Keratinocyte (primary cell): ENCODE results near the gene CRTC3. TPM values are rescaled to one million over a fixed set of nuclear protein-coding genes. Genes with fewer than 3 reads are reported as not detected.

Experiments
- DNase-seq: peaks from one replicate; pipeline ENCODE4 v3.0.0-alpha.2; 2011; ENCODE audit warnings: low read depth, missing footprints, low spot score
- FAIRE-seq: peaks from 2 replicates; lab custom pipeline; 2011; peaks lifted over from hg19 to GRCh38; lab: Jason Lieb, UNC
- H2AFZ ChIP-seq: 2 replicates; pipeline ENCODE4 v1.6.0; 2012; ENCODE audit warnings: low read length, control low read depth, inconsistent platforms; ENCODE audit not compliant: control insufficient read depth
- H3K27ac ChIP-seq: 2 replicates; pipeline ENCODE4 v1.5.1; 2011; ENCODE audit warnings: low read length; ENCODE audit not compliant: control insufficient read depth, insufficient read depth
- H3K27me3 ChIP-seq: 3 replicates; pipeline ENCODE4 v1.6.0; 2011; ENCODE audit warnings: low read length; ENCODE audit not compliant: control insufficient read depth, insufficient read depth; ENCODE audit errors: extremely low read depth
- H3K36me3 ChIP-seq, 2 experiments: 2 replicates in 1 of 2; 3 replicates in 1 of 2; pipeline ENCODE4 v1.5.1; 2011; ENCODE audit warnings: low read length in 2 of 2, mild to moderate bottlenecking in 1 of 2; ENCODE audit not compliant: control insufficient read depth in 2 of 2, insufficient read depth in 2 of 2; ENCODE audit errors: extremely low read depth in 1 of 2
- H3K4me1 ChIP-seq: 3 replicates; pipeline ENCODE4 v1.5.1; 2011; ENCODE audit warnings: low read length; ENCODE audit not compliant: control insufficient read depth, insufficient read depth; ENCODE audit errors: extremely low read depth
- H3K4me2 ChIP-seq: 3 replicates; pipeline ENCODE4 v1.6.0; 2011; ENCODE audit warnings: low read depth, low read length; ENCODE audit not compliant: control insufficient read depth, insufficient read depth; ENCODE audit errors: extremely low read depth
- H3K4me3 ChIP-seq, 3 experiments: fragments of 200-600 bp in 1 of 3; sonication (generic) in 1 of 3; 2 replicates in 2 of 3; 3 replicates in 1 of 3; pipeline ENCODE4 v1.5.1; 2011 to 2016; ENCODE audit warnings: low read length in 3 of 3, mild to moderate bottlenecking in 3 of 3, control low read depth in 2 of 3, inconsistent platforms in 1 of 3, low read depth in 1 of 3, mixed read lengths in 1 of 3, mixed run types in 1 of 3, moderate library complexity in 1 of 3; ENCODE audit not compliant: control insufficient read depth in 2 of 3, insufficient read depth in 2 of 3; ENCODE audit errors: extremely low read depth in 1 of 3
- H3K79me2 ChIP-seq: 2 replicates; pipeline ENCODE4 v1.6.0; 2012; ENCODE audit warnings: low read length; ENCODE audit not compliant: control insufficient read depth, insufficient read depth
- H3K9ac ChIP-seq: 3 replicates; pipeline ENCODE4 v1.6.0; 2011; ENCODE audit warnings: low read length; ENCODE audit not compliant: control insufficient read depth, insufficient read depth; ENCODE audit errors: extremely low read depth
- H3K9me1 ChIP-seq: 3 replicates; pipeline ENCODE4 v1.6.0; 2011; ENCODE audit warnings: low read length; ENCODE audit not compliant: control insufficient read depth, insufficient read depth; ENCODE audit errors: extremely low read depth
- H3K9me3 ChIP-seq: 2 replicates; pipeline ENCODE4 v1.5.1; 2012; ENCODE audit warnings: low read depth, low read length; ENCODE audit not compliant: control insufficient read depth
- H4K20me1 ChIP-seq: 3 replicates; pipeline ENCODE4 v1.6.0; 2011; ENCODE audit warnings: low read length; ENCODE audit not compliant: control insufficient read depth, insufficient read depth; ENCODE audit errors: extremely low read depth
- CTCF ChIP-seq, 3 experiments: IDR thresholded peaks in 1 of 3; conservative IDR thresholded peaks in 1 of 3; optimal IDR thresholded peaks in 1 of 3; 2 replicates in 2 of 3; 3 replicates in 1 of 3; pipeline versions ENCODE3 to v1.5.1; 2011; ENCODE audit warnings: low read length in 3 of 3, mild to moderate bottlenecking in 3 of 3, moderate library complexity in 2 of 3, control low read depth in 1 of 3, inconsistent platforms in 1 of 3; ENCODE audit not compliant: insufficient read depth in 2 of 3; ENCODE audit errors: extremely low read depth in 1 of 3
- EZH2 ChIP-seq: IDR thresholded peaks from one replicate; pipeline ENCODE4 v1.6.1; 2012; ENCODE audit warnings: inconsistent platforms, mild to moderate bottlenecking, low read length, moderate library complexity
- dilution Hi-C: fragments of 300-500 bp; cut with MboI; formaldehyde crosslinking; loops from one replicate; pipeline ENCODE4 v1.7.0; 2020; ENCODE audit warnings: low sequenced_read_pairs; ENCODE audit not compliant: extremely low pct_ligation_motif_present
- polyA plus RNA-seq, 5 experiments: library from polyadenylated mRNA; depleted of rRNA in 3 of 5; stranded (reverse) in 3 of 5; stranded (forward) in 1 of 5; unstranded in 1 of 5; fragments of >200 nt; gene quantifications; 1 replicate in 1 of 5; 2 replicates in 3 of 5; 3 replicates in 1 of 5; pipeline versions ENCODE4 v1.2.1 to v1.2.3, GENCODE V29; 2011 to 2012; ENCODE audit warnings: missing spikeins in 2 of 5, low read depth in 1 of 5, low replicate concordance in 1 of 5

CRTC3 gene
- polyA plus RNA-seq, 1 donor (not counting 4 experiments of a cell fraction or from before 2014, with no cell fraction given), result 11.9 TPM

GRCh38 chr15:90586948-90587347 is 57.2 kb downstream of the CRTC3 start:
- H3K9ac ChIP-seq, result no peak overlapping the region
- H4K20me1 ChIP-seq, result no peaks in the 10 kb centered on the region
- H3K36me3 ChIP-seq, result no peaks in the 10 kb centered on the region
- H3K27me3 ChIP-seq, result no peaks in the 10 kb centered on the region
- H3K27ac ChIP-seq, result no peak overlapping the region
- H2AFZ ChIP-seq, result no peak overlapping the region
- DNase-seq (no peak), FAIRE-seq (no peak)
- H3K4me2 ChIP-seq, result no peak overlapping the region
- dilution Hi-C loops, result no loop called here
- H3K4me3 ChIP-seq, result no peak overlapping the region
- TF ChIP-seq EZH2 (no peak), CTCF (optimal IDR thresholded peaks at IDR 0.05 in 1 of 3, IDR thresholded peaks at IDR 0.05 in 1 of 3, conservative IDR thresholded peaks at IDR 0.05 in 1 of 3; ENCODE audit: extremely low read depth in 1 of 3, insufficient read depth in 2 of 3, low read length in 3 of 3) (no peak)
- H3K9me1 ChIP-seq, result no peaks in the 10 kb centered on the region
- H3K79me2 ChIP-seq, result no peaks in the 10 kb centered on the region
- H3K4me1 ChIP-seq, result no peaks in the 10 kb centered on the region
- no peaks in the 10 kb centered on the region for H3K9me3 ChIP-seq

GRCh38 chr15:90588427-90588826 is 58.7 kb downstream of the CRTC3 start:
- no peaks in the 10 kb centered on the region for H3K9me3 ChIP-seq
- no peaks in the 10 kb centered on the region for H3K36me3 ChIP-seq
- no peak overlapping the region for H2AFZ ChIP-seq
- no peak overlapping the region for H3K27ac ChIP-seq
- no peak overlapping the region for H3K9ac ChIP-seq
- DNase-seq, result no peak
- no peaks in the 10 kb centered on the region for H3K79me2 ChIP-seq
- no peak for FAIRE-seq
- no peaks in the 10 kb centered on the region for H3K4me1 ChIP-seq
- H4K20me1 ChIP-seq, result no peaks in the 10 kb centered on the region
- H3K4me3 ChIP-seq, result no peak overlapping the region
- TF ChIP-seq EZH2 (no peak), CTCF (optimal IDR thresholded peaks at IDR 0.05 in 1 of 3, IDR thresholded peaks at IDR 0.05 in 1 of 3, conservative IDR thresholded peaks at IDR 0.05 in 1 of 3; ENCODE audit: extremely low read depth in 1 of 3, insufficient read depth in 2 of 3, low read length in 3 of 3) (no peak)
- H3K27me3 ChIP-seq, result no peaks in the 10 kb centered on the region
- H3K4me2 ChIP-seq, result no peak overlapping the region
- H3K9me1 ChIP-seq, result no peaks in the 10 kb centered on the region
- dilution Hi-C loops, result no loop called here
